Measurements from ENCODE around the gene C19orf67.

DNA sequence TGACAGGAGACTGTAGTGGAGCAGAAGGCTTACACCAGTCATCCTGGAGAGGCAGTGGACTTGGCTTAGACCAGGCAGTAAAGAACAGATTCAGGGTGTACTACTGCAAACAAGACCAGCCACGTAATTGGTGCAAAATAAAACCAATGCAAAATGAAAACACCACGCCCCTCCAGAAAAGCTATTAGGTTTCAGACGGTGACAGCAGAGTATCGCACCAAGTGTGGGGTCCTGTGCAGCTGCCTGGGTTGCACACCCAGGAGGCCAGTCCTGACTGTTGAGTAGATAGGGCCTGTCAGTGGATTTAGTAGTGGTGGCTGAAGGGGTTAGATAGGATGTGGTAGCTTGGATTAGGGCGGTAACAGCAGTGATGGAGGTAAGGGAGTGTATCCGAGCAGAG, 37.3 kb upstream of the C19orf67 start:
- TF ChIP-seq POLR2A (IDR thresholded peaks at IDR 0.05; ENCODE audit: low read depth, low read length): no peak
- TF ChIP-seq, protein P1, sequence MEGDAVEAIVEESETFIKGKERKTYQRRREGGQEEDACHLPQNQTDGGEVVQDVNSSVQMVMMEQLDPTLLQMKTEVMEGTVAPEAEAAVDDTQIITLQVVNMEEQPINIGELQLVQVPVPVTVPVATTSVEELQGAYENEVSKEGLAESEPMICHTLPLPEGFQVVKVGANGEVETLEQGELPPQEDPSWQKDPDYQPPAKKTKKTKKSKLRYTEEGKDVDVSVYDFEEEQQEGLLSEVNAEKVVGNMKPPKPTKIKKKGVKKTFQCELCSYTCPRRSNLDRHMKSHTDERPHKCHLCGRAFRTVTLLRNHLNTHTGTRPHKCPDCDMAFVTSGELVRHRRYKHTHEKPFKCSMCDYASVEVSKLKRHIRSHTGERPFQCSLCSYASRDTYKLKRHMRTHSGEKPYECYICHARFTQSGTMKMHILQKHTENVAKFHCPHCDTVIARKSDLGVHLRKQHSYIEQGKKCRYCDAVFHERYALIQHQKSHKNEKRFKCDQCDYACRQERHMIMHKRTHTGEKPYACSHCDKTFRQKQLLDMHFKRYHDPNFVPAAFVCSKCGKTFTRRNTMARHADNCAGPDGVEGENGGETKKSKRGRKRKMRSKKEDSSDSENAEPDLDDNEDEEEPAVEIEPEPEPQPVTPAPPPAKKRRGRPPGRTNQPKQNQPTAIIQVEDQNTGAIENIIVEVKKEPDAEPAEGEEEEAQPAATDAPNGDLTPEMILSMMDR (conservative IDR thresholded peaks at IDR 0.05; ENCODE audit: low read depth, low read length): no peak
- no peak for TF ChIP-seq MXI1 (IDR thresholded peaks at IDR 0.05; ENCODE audit: borderline replicate concordance, low read depth, low read length)
- TF ChIP-seq FOS (IDR thresholded peaks at IDR 0.05; ENCODE audit: low read depth, low read length): no peak
- no peak for TF ChIP-seq BHLHE40 (IDR thresholded peaks at IDR 0.05; ENCODE audit: low read depth, low read length)
- TF ChIP-seq, protein P2, sequence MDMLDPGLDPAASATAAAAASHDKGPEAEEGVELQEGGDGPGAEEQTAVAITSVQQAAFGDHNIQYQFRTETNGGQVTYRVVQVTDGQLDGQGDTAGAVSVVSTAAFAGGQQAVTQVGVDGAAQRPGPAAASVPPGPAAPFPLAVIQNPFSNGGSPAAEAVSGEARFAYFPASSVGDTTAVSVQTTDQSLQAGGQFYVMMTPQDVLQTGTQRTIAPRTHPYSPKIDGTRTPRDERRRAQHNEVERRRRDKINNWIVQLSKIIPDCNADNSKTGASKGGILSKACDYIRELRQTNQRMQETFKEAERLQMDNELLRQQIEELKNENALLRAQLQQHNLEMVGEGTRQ (IDR thresholded peaks at IDR 0.05; ENCODE audit: low read depth, low read length): no peak
- TF ChIP-seq CEBPB (IDR thresholded peaks at IDR 0.05; ENCODE audit: low read depth, low read length): no peak
- no peak for TF ChIP-seq RFX5 (IDR thresholded peaks at IDR 0.05; ENCODE audit: low read depth, low read length)
- no peak for TF ChIP-seq RAD21 (IDR thresholded peaks at IDR 0.05; ENCODE audit: low read length)
- no peak for TF ChIP-seq CHD1 (IDR thresholded peaks at IDR 0.05; ENCODE audit: low read depth, low read length)
- TF ChIP-seq RCOR1 (IDR thresholded peaks at IDR 0.05; ENCODE audit: insufficient replicate concordance, low read length): no peak
- no peak for TF ChIP-seq MAFK (IDR thresholded peaks at IDR 0.05; ENCODE audit: low read depth, low read length)
- no peak for TF ChIP-seq SMC3 (IDR thresholded peaks at IDR 0.05; ENCODE audit: low read depth, low read length)
- TF ChIP-seq, protein P3, sequence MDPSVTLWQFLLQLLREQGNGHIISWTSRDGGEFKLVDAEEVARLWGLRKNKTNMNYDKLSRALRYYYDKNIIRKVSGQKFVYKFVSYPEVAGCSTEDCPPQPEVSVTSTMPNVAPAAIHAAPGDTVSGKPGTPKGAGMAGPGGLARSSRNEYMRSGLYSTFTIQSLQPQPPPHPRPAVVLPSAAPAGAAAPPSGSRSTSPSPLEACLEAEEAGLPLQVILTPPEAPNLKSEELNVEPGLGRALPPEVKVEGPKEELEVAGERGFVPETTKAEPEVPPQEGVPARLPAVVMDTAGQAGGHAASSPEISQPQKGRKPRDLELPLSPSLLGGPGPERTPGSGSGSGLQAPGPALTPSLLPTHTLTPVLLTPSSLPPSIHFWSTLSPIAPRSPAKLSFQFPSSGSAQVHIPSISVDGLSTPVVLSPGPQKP (IDR thresholded peaks at IDR 0.05; ENCODE audit: borderline replicate concordance, low read depth, low read length): no peak

All from IMR-90 (cell line).